Activated naive CD4-positive, alpha-beta T cell treated with anti-CD3 and anti-CD28 coated beads, Interleukin-2, amount 50 U/mL, for 24 hours (primary cell): ENCODE results near the gene GRAP2.

ENCODE experiments used
- H3K27ac Mint-ChIP-seq: one replicate; pipeline ENCODE4 v1.8.0; 2021; ENCODE audit warnings: mild to moderate bottlenecking, mixed read lengths
- H3K27me3 Mint-ChIP-seq: one replicate; pipeline ENCODE4 v1.8.0; 2021; ENCODE audit warnings: mixed read lengths
- H3K36me3 Mint-ChIP-seq: one replicate; pipeline ENCODE4 v1.8.0; 2021; ENCODE audit warnings: mixed read lengths
- H3K4me1 Mint-ChIP-seq: one replicate; pipeline ENCODE4 v1.8.0; 2021; ENCODE audit warnings: mixed read lengths
- H3K4me3 Mint-ChIP-seq: one replicate; pipeline ENCODE4 v1.8.0; 2021; ENCODE audit warnings: mild to moderate bottlenecking, mixed read lengths
- H3K9me3 Mint-ChIP-seq: one replicate; pipeline ENCODE4 v1.8.0; 2021; ENCODE audit warnings: mixed read lengths

GRAP2 gene

DNA sequence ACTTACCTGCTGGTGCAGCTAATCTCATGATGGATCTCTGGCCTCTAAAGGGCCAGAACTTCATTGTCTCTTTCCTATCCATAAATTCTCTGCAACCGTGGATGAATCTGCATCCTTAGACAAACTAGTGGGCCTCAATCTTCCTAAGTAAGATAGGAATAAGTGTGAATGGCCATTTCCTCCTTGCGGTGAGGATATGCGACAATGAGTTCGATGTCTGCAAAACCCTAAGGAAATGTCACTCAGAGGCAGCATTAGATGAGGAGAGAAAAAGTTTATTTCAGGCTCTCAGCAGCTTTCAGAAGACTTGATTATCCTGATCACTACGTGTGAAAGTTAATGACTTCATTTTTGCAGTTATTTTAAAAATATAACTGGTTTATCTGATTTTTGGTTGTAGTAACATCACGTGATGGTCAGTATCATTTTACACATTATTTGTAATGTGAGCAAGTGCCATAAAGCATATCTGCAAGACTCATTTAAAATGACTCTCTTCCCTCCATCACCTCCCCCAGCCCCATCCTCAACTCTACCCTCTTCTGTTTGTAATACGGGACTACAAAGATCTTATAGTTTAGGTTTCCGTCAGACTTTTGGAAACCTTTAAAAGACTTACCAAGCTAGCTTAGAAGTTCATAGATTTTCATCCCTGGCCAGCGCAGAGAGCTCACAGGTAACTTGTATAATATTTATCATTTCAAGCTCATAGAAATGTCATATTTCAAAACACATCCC is 10.2 kb downstream of the GRAP2 start:
- H3K9me3 Mint-ChIP-seq = no peaks in the 10 kb centered on the region
- H3K27me3 Mint-ChIP-seq = no peaks in the 10 kb centered on the region
- H3K4me3 Mint-ChIP-seq = peak overlapping the region; percentile 94
- H3K36me3 Mint-ChIP-seq = peaks cover 2% of the 10 kb centered on the region
- peak overlapping the region; percentile 98 for H3K27ac Mint-ChIP-seq
- peaks cover 92% of the 10 kb centered on the region for H3K4me1 Mint-ChIP-seq

DNA sequence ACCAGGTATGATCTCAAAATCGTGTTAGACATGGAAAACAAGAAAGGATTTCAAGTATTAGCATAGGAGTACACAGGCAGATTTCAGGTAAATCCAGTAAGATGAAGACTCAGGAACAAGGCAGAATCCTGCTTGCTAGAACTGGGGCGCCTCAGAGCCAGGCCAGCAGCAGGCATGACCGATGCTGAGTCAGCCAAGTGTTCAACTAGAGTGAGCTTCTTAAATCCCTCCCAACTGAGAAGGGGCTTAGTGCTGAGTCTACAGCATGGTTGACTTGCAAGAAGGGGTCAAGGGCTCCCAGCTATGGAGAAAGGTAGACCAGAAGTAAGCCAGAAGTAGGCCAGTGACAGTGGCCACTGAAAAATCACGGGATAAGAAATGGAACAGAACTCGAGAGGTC is 12.4 kb downstream of the GRAP2 start:
- H3K36me3 Mint-ChIP-seq = peaks cover 2% of the 10 kb centered on the region
- H3K27ac Mint-ChIP-seq = peak overlapping the region; percentile 98
- no peaks in the 10 kb centered on the region for H3K27me3 Mint-ChIP-seq
- peaks cover 96% of the 10 kb centered on the region for H3K4me1 Mint-ChIP-seq
- no peaks in the 10 kb centered on the region for H3K9me3 Mint-ChIP-seq
- peak overlapping the region; percentile 58 for H3K4me3 Mint-ChIP-seq

DNA sequence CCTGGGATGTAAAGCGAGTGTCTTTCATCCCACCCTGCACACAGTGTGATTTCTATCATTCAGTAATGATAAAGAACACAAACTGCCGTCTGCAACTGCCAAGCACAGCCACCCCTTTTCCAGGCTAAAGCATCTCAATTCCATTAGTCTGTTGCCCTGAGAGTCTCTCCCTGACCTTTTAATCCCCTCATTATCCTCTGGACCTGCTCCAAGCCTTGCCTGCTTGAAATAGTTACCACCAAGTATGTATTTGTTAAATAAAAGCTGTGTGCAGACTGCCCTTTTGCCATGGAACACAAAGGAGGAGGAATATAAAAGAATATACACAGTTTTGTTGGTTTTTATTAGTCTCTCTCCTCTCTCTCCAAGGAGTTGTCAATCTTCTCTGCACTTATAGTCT is 13.0 kb downstream of the GRAP2 start:
- peaks cover 2% of the 10 kb centered on the region for H3K36me3 Mint-ChIP-seq
- peaks cover 96% of the 10 kb centered on the region for H3K4me1 Mint-ChIP-seq
- peak overlapping the region; percentile 58 for H3K4me3 Mint-ChIP-seq
- peak overlapping the region; percentile 98 for H3K27ac Mint-ChIP-seq
- no peaks in the 10 kb centered on the region for H3K27me3 Mint-ChIP-seq
- H3K9me3 Mint-ChIP-seq = no peaks in the 10 kb centered on the region

DNA sequence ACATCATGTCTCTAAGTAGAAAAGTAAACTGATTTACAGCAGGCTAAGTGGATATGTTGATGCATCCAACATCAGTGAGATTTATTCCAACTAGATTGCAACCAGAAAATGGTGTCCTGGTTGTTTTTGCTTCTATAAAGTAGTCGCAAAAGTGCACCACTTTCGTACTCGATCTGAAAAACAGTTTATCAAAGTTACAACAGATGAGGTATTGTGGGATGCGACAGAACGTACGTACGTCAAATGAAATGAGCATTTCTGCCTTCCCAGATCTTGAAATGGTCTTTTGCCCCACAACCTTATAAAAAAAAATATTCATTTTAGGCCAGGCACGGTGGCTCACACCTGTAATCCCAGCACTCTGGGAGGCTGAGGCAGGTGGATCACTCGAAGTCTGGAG is 13.7 kb downstream of the GRAP2 start:
- Mint-ChIP-seq H3K36me3 (peaks cover under 1% of the 10 kb centered on the region), H3K27ac (peak overlapping the region; percentile 98), H3K4me3 (peak overlapping the region; percentile 58), H3K27me3 (no peaks in the 10 kb centered on the region), H3K9me3 (no peaks in the 10 kb centered on the region), H3K4me1 (peaks cover 94% of the 10 kb centered on the region)

DNA sequence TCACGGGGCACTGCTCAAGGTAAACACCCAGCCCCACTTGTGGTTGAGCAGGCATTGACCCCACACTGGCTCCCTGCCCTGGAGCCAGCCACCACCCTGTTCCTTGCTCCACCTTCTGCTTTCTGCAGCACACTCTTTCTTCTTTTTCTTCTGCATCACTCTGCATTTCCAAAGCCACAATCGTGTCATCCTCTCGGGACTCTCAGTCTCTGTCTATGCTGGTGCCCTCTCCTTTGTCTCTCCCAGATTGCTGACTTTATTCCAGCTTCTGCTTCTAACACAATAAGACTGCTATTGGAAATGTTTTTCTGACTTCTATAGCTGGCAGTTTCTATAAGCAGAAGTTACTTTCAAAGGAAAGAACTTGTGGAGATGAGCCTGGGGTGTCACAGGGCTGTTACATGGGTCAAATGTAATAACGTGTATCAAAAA is 14.4 kb downstream of the GRAP2 start:
- H3K27ac Mint-ChIP-seq = peak overlapping the region; percentile 95

DNA sequence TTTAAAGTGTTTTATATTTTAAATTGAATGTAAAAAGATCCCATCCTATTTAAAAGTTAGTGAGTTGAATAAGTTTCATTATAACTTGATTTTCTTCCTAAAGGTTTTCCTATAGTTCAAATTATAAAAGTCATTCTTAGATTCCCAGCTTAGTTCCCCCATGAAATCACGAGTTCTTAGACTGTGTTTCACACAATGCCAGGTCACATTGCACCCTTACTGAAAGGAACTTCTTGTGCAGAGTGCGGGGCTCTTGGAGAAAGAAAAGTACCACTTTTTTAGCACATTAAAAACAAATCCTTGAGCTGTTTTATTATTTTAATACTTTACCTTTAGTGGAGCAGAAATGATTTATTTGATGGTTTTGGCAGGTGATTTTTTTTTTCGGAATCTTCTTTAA is 15.6 kb downstream of the GRAP2 start:
- Mint-ChIP-seq H3K36me3 (no peaks in the 10 kb centered on the region), H3K4me3 (peak overlapping the region; percentile 57), H3K27ac (peak overlapping the region; percentile 95), H3K9me3 (no peaks in the 10 kb centered on the region), H3K4me1 (peaks cover 94% of the 10 kb centered on the region), H3K27me3 (no peaks in the 10 kb centered on the region)

More for the DNA sequence above, 14.4 kb downstream of the GRAP2 start:
- Mint-ChIP-seq H3K4me1 (peaks cover 94% of the 10 kb centered on the region), H3K36me3 (no peaks in the 10 kb centered on the region), H3K9me3 (no peaks in the 10 kb centered on the region), H3K27me3 (no peaks in the 10 kb centered on the region), H3K4me3 (peak overlapping the region; percentile 81)

DNA sequence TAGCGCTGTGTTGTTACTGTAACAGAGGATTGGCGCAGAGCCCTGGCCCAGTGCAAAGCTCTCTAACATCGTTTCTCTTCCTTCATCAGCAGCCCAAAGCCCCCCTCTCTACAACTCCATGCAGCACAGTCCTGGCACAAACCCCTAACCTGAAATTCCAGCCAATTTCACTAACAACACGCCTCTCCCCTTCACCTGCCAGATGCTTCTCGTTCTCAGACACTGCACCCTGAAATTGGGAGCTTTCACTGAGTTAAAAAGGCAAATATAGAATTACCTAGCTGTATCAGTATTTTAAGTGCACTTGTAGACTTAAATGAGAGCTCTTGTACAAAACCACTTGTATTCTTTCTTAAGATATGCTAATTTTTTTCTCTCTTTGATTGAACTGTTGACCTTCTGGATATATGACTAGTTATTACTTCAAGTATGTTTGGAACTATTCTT is 16.3 kb downstream of the GRAP2 start:
- H3K4me1 Mint-ChIP-seq = peaks cover 94% of the 10 kb centered on the region

DNA sequence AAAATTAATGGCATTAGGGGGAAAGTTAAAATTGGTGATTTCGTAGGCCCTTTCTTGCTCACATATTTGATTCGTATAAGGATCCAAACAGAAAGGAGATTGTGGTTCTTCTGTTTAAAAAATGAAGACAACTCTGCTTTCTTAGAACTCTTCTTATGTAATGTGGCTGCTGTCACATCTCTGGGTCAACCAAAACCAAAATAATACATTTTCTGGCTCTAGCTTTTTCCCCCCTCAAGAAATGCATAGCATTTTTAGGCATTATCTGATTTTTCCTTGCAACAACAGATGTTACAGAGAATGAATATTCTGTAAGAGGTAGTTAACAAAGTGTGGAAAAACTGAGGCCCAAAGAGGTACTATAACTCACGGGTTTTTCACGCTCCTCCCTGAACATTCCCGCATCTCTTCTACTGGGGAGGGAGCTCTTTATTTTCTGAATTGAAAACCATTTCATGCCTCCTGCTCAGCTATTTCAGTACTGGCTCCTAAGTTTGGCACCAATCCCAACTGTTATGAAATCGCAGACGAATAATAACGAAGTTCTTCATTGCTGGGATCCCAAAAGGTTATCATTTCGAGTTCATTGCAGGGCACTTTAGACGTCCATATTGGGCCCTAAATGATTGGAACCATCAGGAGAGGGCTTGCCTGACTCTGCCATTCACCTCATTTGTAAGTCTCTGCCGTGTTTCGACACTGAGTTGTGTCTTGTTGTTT is 17.1 kb downstream of the GRAP2 start:
- Mint-ChIP-seq H3K4me1 (peaks cover 93% of the 10 kb centered on the region), H3K4me3 (peak overlapping the region; percentile 83), H3K36me3 (peaks cover 5% of the 10 kb centered on the region), H3K27me3 (no peaks in the 10 kb centered on the region), H3K27ac (peak overlapping the region; percentile 92), H3K9me3 (no peaks in the 10 kb centered on the region)

More for the DNA sequence above, 16.3 kb downstream of the GRAP2 start:
- peaks cover 5% of the 10 kb centered on the region for H3K36me3 Mint-ChIP-seq
- H3K9me3 Mint-ChIP-seq = no peaks in the 10 kb centered on the region
- H3K27ac Mint-ChIP-seq = peak overlapping the region; percentile 92
- H3K27me3 Mint-ChIP-seq = no peaks in the 10 kb centered on the region
- H3K4me3 Mint-ChIP-seq = peak overlapping the region; percentile 83

DNA sequence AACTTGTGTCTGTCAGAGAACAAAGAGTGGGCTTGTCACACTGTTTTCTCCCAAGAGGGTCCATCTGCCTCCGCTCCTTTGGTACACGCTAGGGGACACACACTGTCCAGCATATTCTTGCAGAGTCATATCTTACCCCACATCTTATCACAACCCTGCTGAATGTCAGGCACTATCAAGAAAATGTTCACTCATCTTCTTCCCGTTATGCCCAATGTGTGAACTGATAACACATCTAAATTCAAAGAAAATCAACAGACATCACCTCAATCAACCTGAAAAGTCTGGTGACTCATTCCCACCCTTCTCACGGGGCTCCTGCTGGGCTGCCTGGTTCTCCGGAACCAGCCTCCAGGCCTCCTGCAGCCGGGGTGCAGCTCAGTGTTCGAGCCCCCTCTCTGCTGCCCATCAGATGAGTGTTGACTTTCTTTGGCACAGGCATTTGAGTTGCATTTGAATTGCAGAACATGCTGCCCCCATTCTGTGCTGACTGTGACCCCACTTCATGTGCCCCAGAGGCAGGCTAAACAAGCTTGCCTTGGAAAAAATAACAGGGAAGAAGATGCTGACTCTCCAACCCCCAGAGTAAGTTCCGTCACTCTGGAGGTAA is 19.4 kb downstream of the GRAP2 start:
- Mint-ChIP-seq H3K27ac (peak overlapping the region; percentile 94), H3K9me3 (no peaks in the 10 kb centered on the region), H3K4me3 (peak overlapping the region; percentile 70), H3K4me1 (peaks cover 97% of the 10 kb centered on the region), H3K27me3 (no peaks in the 10 kb centered on the region), H3K36me3 (peaks cover 5% of the 10 kb centered on the region)

DNA sequence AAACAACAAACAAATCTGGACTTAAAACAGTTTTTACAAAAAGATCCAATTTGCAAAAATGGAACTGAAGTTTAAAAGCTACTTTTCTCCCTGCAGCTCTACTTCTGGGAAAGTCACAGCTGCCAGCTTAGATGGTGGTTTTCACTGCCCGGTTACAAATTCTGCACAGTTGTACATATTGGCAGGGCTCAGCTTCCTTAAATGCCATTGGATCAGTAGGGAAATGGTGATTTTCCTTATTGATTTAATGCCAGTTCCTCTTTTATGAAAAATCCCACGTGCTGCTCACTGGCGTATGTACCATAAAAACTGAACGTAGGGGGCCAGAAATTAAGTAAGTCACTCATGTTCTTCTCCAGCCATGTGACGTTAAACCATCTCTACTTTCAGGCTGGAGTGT is 22.8 kb downstream of the GRAP2 start:
- H3K36me3 Mint-ChIP-seq = peaks cover 6% of the 10 kb centered on the region
- no peaks in the 10 kb centered on the region for H3K27me3 Mint-ChIP-seq
- no peaks in the 10 kb centered on the region for H3K9me3 Mint-ChIP-seq
- H3K4me3 Mint-ChIP-seq = peak overlapping the region; percentile 45
- H3K27ac Mint-ChIP-seq = no peak overlapping the region
- peaks cover 77% of the 10 kb centered on the region for H3K4me1 Mint-ChIP-seq

DNA sequence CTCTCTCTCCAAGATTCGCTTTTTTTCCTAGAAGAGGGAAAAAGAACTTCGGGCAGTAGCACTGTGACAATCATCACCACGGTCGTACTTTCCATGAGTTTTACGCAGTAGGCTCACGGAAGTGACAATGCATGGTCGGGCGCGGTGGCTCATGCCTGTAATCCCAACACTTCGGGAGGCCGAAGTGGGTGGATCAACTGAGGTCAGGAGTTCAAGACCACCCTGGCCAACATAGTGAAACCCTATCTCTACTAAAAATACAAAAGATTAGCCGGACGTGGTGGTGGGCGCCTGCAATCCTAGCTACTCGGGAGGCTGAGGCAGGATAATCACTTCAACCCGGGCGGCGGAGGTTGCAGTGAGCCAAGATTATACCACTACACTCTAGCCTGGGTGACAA is 23.4 kb downstream of the GRAP2 start:
- Mint-ChIP-seq H3K4me3 (peak overlapping the region; percentile 55), H3K4me1 (peaks cover 73% of the 10 kb centered on the region), H3K27me3 (no peaks in the 10 kb centered on the region), H3K36me3 (peaks cover 6% of the 10 kb centered on the region), H3K9me3 (no peaks in the 10 kb centered on the region), H3K27ac (no peak overlapping the region)

DNA sequence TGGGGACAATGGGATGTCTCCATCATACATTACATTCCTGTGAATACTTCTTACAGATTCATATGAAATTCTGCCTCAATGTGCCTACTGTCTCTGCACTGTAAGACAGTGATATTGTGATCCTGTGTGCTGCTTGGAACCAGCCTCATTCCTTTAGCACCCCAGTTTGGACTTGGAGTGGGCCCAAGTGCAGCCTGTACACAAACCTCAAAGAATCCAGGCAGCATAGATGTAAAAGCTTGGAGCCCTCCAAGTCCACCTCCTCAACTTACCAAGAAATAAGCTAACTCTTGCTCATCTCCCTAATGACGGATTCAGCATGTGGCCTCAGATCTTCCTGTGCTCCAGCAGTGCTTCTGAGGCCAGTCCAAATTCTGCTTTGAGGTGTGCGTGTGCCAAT is 24.4 kb downstream of the GRAP2 start:
- H3K27ac Mint-ChIP-seq = no peak overlapping the region
- H3K9me3 Mint-ChIP-seq = no peaks in the 10 kb centered on the region
- H3K27me3 Mint-ChIP-seq = no peaks in the 10 kb centered on the region
- H3K4me1 Mint-ChIP-seq = peaks cover 63% of the 10 kb centered on the region
- H3K36me3 Mint-ChIP-seq = peaks cover 6% of the 10 kb centered on the region
- no peak overlapping the region for H3K4me3 Mint-ChIP-seq

DNA sequence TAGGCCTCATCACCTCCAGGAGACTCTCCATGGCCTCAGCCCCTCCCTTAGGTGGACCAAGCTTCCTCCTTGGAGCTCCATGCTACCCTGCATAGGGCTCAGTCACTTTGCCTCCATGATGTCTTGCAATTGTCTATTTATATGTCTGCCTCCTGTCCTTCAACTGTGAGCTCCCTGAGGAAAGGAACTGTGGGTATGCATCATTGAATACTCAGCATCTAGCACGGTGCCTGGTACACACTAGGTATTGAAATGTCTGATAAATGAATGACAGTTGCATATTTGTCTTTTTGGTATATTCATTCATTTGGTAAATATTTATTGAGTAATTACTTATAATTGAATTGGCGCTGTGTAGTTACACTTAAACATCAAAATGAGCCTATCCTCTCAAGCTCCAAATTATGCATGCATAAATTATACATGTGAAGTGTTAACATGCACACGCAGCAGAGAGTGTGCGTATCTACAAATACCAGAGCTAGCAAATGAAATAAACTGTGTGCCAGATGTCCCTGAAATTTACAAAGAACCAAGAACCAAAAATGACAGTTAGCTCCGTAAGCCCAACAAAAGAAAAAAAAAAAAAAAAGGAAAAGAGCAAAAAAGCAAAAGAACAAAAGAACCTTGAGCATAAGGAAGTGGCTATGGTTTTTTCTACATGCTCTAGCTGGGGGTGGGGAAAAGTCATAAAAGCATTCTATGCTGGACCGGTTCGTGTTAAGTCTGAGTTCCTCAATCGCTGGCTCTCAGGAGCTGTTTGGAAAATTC is 25.2 kb downstream of the GRAP2 start:
- Mint-ChIP-seq H3K27me3 (no peaks in the 10 kb centered on the region), H3K36me3 (peaks cover 6% of the 10 kb centered on the region), H3K27ac (no peak overlapping the region), H3K9me3 (no peaks in the 10 kb centered on the region), H3K4me1 (peaks cover 55% of the 10 kb centered on the region), H3K4me3 (no peak overlapping the region)

DNA sequence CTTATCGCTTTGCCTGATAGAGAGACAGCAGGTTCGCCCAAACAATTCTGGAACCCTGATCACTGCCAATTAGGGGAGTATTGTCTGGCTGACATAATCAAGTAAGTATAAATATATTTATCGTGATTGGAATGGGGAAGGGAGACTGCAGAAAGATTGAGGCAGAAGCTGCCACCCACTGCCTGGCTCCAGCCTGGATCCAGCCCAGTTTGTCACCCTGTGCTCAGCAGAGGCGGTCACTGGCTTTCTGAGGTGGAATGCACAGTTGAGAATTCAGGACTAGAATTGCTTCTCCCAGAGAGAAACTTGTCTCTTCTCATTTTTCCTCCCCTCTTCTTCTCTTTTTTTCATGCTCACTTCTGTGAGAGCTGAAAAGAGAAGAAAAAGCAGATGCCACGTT is 25.9 kb downstream of the GRAP2 start:
- H3K4me3 Mint-ChIP-seq = no peak overlapping the region
- no peaks in the 10 kb centered on the region for H3K27me3 Mint-ChIP-seq
- no peaks in the 10 kb centered on the region for H3K9me3 Mint-ChIP-seq
- H3K36me3 Mint-ChIP-seq = peaks cover 6% of the 10 kb centered on the region
- H3K4me1 Mint-ChIP-seq = peaks cover 48% of the 10 kb centered on the region
- no peak overlapping the region for H3K27ac Mint-ChIP-seq

DNA sequence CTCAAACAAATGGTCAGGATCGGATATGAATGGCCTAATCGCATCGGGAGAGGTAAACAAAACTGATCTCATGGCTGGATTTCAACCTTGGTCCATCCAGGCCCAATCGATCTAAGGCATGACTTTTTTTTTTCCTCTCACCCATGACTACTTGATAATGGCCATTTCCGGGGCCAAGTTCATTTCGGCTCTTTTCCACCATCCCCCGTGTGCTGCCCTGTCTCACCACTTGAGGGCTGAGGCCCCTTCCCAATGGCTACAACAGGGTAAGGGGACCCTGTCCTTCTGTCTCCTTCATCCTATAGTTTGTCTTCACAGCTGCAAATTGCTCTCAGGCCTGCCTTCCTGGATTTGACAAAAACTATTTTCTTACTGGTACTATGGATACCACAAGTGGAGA is 26.7 kb downstream of the GRAP2 start:
- H3K4me3 Mint-ChIP-seq = no peak overlapping the region
- peaks cover 40% of the 10 kb centered on the region for H3K4me1 Mint-ChIP-seq
- no peak overlapping the region for H3K27ac Mint-ChIP-seq
- H3K36me3 Mint-ChIP-seq = peaks cover 1% of the 10 kb centered on the region
- no peaks in the 10 kb centered on the region for H3K9me3 Mint-ChIP-seq
- H3K27me3 Mint-ChIP-seq = no peaks in the 10 kb centered on the region
